GM19438 (cell line): Measurements from ENCODE around the gene STUB1.

Experiments used
- ATAC-seq: cut with Tn5 transposase; IDR thresholded peaks from one replicate; pipeline ENCODE4 v1.9.1; 2021; ENCODE audit warnings: low read depth; ENCODE audit not compliant: unreplicated experiment

Gene STUB1

DNA sequence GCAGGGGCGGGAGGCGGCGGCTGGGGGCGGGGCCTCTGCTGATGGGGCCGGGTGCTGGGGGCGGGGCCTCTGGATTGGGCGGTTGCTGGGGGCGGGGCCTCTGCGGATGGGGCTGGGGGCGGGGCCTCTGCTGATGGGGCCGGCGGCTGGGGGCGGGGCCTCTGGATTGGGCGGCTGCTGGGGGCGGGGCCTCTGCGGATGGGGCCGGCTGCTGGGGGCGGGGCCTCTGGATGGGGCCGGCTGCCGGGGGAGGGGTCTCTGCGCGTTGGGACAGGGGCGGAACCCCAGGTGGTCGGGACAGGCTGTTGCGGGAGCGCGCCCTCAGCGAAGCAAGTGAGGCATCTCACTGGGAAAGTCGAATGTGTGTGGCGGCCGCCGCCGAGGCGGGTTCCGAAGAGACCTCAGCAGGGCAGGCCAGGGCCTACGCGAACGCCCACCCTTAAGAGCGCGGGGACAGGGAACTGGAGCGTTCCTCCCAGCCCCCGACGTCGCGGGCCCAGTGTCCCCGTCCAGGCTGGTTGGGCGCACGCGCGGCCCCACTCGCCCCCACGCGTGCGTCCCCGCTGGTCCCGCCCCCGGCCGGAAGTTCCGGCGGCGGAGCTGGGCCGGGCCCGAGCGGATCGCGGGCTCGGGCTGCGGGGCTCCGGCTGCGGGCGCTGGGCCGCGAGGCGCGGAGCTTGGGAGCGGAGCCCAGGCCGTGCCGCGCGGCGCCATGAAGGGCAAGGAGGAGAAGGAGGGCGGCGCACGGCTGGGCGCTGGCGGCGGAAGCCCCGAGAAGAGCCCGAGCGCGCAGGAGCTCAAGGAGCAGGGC lies at the start of gene STUB1:
Gene STUB1 (plus strand): TSS at position 597 of the 811 bp plus-strand sequence. CDS start 116 bp downstream, at position 713.
- ATAC-seq: peak; percentile 37

DNA sequence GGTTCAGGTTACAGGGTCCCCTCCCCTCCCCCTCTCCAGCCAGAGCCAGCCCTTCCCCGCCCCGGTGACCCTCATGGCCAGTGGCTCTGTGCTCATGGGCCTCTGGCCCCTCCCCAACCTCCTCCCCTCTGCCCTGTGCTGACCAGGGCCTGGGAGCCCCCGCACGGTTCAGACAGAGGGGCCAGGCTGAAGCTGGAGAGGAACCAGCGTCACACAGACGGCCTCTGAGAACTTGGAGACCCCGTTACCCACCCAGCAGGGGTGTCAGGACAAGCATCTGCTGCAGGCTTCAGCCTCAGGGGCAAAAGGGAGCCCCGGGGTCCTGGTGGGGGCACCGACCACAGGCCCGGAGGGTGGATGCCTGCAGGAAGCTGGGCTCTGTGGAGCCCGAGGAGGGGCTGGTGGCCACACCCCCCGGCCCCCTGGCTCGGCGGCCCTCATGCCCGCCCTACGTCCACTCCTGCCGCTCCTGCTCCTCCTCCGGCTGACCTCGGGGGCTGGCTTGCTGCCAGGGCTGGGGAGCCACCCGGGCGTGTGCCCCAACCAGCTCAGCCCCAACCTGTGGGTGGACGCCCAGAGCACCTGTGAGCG lies 49.3 kb upstream of the STUB1 start, which contains the start of gene WFIKKN1:
Gene WFIKKN1 (plus strand): TSS at position 171 of the 591 bp plus-strand sequence. CDS start 269 bp downstream, at position 440.
- ATAC-seq: no peak

DNA sequence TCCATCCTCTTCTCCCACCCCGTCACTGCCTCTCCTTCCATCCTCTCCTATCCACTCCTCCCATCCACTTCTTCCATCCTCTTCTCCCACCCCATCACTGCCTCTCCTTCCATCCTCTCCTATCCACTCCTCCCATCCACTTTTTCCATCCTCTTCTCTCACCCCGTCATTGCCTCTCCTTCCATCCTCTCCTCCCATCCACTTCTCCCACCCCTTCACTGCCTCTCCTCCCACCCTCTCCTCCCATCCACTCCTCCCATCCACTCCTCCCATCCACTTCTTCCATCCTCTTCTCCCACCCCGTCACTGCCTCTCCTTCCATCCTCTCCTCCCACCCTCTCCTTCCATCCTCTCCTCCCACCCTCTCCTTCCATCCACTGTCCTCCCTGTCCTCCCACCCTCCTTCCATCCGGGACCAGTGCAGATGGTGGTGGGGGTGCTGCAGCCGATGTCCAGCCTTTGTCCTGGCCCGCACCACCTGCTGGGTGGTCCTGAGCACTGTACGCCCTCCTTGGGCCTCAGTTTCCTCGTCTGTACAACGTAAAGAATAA lies 48.3 kb upstream of the STUB1 start:
- no peak for ATAC-seq

DNA sequence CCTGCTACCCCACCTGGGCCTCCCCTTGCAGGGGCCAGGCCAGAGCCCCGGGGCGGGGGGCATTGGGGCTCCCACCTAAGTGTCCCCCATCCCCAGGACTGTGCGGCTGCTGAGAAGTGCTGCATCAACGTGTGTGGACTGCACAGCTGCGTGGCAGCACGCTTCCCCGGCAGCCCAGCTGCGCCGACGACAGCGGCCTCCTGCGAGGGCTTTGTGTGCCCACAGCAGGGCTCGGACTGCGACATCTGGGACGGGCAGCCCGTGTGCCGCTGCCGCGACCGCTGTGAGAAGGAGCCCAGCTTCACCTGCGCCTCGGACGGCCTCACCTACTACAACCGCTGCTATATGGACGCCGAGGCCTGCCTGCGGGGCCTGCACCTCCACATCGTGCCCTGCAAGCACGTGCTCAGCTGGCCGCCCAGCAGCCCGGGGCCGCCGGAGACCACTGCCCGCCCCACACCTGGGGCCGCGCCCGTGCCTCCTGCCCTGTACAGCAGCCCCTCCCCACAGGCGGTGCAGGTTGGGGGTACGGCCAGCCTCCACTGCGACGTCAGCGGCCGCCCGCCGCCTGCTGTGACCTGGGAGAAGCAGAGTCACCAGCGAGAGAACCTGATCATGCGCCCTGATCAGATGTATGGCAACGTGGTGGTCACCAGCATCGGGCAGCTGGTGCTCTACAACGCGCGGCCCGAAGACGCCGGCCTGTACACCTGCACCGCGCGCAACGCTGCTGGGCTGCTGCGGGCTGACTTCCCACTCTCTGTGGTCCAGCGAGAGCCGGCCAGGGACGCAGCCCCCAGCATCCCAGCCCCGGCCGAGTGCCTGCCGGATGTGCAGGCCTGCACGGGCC lies 47.5 kb upstream of the STUB1 start:
- no peak for ATAC-seq

DNA sequence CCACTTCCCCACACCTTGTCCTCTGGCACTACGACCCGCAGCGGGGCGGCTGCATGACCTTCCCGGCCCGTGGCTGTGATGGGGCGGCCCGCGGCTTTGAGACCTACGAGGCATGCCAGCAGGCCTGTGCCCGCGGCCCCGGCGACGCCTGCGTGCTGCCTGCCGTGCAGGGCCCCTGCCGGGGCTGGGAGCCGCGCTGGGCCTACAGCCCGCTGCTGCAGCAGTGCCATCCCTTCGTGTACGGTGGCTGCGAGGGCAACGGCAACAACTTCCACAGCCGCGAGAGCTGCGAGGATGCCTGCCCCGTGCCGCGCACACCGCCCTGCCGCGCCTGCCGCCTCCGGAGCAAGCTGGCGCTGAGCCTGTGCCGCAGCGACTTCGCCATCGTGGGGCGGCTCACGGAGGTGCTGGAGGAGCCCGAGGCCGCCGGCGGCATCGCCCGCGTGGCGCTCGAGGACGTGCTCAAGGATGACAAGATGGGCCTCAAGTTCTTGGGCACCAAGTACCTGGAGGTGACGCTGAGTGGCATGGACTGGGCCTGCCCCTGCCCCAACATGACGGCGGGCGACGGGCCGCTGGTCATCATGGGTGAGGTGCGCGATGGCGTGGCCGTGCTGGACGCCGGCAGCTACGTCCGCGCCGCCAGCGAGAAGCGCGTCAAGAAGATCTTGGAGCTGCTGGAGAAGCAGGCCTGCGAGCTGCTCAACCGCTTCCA lies 46.7 kb upstream of the STUB1 start:
- no peak for ATAC-seq

DNA sequence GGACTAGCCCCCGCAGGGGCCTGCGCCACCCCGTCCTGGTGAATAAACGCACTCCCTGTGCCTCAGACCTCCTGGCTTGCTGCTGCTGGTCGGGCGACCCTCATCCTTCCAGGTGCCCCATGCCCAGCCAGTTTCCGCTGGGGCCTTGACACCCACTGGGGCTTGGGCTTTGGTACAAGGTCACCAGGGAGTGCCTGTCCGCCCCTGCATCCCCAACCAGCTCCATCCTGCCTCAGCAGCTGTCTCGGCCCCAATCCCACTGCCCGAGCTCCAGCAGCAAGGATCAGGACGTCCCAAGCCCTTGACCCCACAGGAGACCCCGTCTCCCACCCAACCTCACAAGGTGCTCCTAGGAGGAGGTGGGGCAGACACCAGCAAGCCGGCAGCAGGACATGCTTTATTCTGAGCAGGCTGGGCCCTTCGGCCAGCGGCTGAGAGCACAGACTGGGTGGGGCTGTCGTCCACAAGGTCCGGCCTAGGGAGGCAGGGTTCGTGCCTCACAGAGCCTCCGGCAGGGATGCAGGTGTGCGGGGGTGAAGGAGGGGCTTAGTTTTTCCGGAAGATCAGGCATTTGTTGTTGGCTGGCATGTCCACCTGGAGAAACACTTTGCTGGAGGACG lies 46.0 kb upstream of the STUB1 start:
- ATAC-seq: no peak

DNA sequence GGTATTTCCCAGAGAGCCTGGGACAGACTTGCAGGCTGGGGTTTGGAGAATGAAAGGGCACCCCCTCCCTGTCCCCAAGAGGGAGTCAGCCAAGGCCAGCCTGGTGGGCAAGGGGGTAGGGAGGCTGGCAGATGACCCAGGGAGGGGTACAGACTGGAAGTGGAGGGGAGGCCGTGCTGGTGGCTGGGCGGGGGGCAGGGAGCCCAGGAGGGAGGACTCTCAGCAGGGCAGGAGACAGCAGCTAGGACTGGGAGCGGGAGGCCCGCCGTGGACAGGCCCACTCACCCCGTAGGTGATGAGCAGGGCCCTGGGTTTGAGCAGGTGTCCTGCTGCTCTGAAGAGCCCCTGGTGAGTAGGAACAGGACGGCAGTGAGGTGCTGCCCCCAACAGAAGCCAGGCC lies 45.2 kb upstream of the STUB1 start:
- ATAC-seq: no peak

GRCh38 chr16:635573-636205 lies 44.5 kb upstream of the STUB1 start:
- ATAC-seq: no peak

GRCh38 chr16:636206-637080 lies 43.8 kb upstream of the STUB1 start, which contains the start of gene METTL26:
METTL26 (minus strand) TSS chr16:636305; CDS start chr16:636290, 15 bp downstream.
- peak; percentile 69 for ATAC-seq

DNA sequence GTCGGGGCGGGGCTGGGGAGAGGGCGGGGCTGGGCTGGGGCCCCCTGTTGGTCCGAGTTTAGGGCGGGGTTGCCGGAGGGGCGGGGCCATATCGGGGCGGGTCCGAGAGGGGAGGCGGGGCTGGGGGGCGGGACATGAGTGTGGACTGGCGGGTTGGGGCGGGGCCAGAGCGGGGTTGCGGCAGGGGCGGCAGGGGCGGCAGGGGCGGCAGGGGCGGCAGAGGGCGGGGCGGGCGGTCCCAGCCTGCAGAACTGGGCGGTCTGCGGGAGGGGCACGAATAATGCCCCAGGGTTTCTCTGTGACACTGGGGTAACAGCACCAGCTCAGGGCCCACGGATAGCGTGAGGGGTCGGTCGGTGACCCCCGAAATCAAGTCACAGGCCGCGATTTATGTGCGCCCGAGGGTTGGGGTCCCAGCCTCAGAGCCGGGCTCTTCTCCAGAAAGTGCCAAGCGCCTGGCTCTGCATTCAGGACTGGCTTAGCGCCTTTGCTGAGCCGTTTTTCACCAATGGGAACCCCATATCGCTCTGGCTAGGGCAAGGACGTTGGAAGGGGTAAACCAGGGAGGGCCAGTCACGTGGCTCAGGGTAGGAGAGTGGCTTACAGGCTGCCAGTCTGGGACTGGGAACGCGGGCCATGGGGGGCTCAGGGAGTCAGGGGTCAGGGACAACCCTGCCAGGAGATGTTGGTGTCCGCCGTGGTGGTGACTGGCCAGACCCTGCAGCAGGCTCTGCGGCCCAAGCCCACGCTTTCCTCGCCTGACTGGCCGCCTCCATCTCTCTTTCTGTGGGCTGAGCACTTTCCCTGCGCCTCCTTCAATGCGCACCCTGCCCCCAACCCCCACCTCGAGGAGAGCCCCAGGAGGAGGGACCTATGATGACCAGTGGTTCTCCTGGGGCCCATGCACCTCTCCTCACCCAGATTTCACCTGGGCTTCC lies 42.9 kb upstream of the STUB1 start:
- no peak for ATAC-seq

GRCh38 chr16:638034-638543 lies 42.1 kb upstream of the STUB1 start:
- ATAC-seq: no peak

DNA sequence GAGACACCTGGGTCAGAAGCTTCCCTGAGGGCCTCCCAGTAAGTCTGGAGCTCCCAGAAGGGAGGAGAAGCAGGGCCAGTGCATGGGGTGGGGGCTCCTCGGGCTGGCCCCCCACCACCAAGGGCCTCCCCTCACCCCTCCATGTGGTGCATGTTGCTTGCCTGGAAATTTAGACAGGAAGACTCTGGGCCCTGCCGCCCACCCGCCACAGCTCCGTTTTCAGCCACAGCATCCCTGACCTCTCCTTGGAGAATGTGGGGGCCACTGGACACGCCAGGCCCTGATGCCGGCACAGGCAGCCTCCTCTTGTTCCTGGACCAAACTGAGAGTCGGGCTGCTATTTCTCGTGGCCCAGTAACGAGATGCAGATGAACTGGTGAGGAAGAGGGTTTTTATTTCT lies 41.4 kb upstream of the STUB1 start:
- no peak for ATAC-seq

- no peak for ATAC-seq
Observed at GRCh38 chr16:640614-641013, 39.6 kb upstream of the STUB1 start.

DNA sequence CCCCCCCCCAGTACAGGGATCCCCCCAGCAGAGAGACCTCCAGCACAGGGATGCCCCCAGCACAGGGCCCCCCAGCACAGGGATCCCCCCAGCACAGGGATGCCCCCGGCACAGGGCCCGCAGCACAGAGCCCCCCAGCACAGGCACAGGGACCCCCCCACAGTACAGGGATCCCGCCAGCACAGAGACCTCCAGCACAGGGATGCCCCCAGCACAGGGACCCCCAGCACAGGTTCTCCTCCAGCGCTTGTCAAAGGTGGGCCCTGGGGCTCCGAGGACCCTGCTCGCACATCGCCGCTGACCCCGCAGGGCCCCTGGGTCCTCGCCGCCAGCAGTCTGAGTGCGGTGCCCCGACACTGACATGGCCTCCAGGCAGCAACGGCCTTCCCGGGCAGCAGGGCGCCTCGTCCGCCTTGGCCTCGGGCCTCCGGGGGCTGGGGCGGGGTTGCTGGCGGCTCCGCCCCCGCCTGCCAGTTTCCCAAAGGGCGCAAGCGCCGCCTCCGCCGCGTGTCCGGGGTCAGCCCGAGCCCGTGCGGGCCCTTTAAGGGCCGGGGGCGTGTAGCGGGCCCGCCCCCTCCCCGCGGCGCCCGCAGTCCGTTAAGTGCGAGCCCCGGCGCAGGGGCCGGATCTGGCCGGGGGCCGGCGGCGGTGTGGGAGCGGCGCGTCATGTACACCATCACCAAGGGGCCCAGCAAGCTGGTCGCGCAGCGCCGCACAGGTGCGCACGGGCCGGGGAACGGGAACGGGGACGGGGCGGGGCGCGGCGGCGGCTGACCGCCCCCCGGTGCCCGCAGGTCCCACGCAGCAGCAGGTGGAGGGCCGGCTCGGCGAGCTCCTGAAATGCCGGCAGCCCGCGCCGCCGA lies 38.7 kb upstream of the STUB1 start, which contains the start of gene MCRIP2:
Gene MCRIP2 (plus strand): TSS at position 503 of the 863 bp plus-strand sequence. CDS start 164 bp downstream, at position 667.
- peak; percentile 50 for ATAC-seq

GRCh38 chr16:642189-643049 lies 37.8 kb upstream of the STUB1 start:
- ATAC-seq: peak; percentile 30
